HUES48 (cell line): ENCODE data around the gene ADGRB3.
"Not testable (repeated sequence)": the region's sequence is repeated elsewhere in the genome, so short reads cannot be mapped to it uniquely, and the experiment has no call there.

ENCODE experiments used
- H3K27ac ChIP-seq: one replicate; pipeline ENCODE4 v1.7.0; 2013; ENCODE audit warnings: low read depth, low read length, inconsistent platforms
- H3K27me3 ChIP-seq: 2 replicates; pipeline ENCODE4 v1.6.1; 2013; ENCODE audit warnings: mild to moderate bottlenecking, low read length; ENCODE audit not compliant: control insufficient read depth, insufficient read depth
- H3K36me3 ChIP-seq: 2 replicates; pipeline ENCODE4 v1.6.1; 2013; ENCODE audit warnings: low read length; ENCODE audit not compliant: control insufficient read depth, insufficient read depth
- H3K4me1 ChIP-seq: 2 replicates; pipeline ENCODE4 v1.6.1; 2013; ENCODE audit warnings: mild to moderate bottlenecking, low read length; ENCODE audit not compliant: control insufficient read depth, insufficient read depth
- H3K4me3 ChIP-seq: 2 replicates; pipeline ENCODE4 v1.5.1; 2013; ENCODE audit warnings: mild to moderate bottlenecking, low read depth, low read length
- H3K9ac ChIP-seq: 2 replicates; pipeline ENCODE4 v1.6.1; 2013; ENCODE audit warnings: mild to moderate bottlenecking, low read depth, low read length, moderate library complexity
- H3K9me3 ChIP-seq: 2 replicates; pipeline ENCODE4 v1.6.1; 2013; ENCODE audit warnings: low read length; ENCODE audit not compliant: control insufficient read depth, insufficient read depth

Gene ADGRB3

DNA sequence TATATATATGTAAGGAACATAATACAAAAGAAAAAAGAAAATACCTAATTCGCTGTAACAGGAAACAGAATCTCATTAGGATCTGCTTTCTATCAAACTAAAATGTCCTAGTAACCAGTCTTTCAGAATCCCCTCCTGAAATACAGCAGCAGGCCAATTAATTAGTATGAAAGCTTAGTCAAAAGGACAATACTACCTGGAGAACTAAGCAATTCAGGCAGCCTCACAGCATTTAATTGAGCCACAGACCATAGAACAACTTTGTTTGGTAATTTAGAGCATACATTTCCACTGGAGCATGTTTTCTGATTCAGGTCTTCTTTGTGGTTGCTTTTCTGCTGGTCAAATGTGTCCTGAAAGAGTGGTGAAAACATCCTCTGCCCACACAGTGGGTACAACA is 645.8 kb downstream of the ADGRB3 start:
- Histone ChIP-seq H3K4me1 (peaks cover 14% of the 10 kb centered on the region), H3K9me3 (no peaks in the 10 kb centered on the region), H3K27ac (no peak overlapping the region)

DNA sequence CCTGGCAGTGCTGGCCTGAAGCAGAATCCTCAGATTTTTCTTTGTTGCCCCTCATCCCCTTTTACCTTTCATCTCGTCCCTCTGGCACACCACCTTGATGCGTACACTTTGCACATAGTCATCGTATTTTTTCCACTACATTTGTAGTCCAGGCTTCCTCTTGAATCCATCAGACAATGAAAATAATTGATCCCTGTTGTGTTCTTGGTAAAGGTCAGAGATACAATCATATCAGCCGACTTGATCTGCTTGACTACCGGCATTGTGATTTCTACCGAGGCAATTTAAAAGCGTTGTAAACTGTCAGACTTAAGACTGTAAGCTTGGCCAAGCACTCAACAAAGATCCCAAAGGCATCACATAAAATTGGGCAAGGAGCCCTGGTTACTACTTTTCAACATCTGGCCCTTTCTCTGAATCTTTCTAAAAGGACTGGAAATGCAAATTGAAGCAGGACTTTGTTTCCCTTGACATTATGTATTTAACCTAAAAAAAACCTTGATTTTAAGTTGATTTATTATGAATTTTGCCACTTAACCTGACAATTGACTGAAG is 649.2 kb downstream of the ADGRB3 start:
- Histone ChIP-seq H3K9me3 (no peaks in the 10 kb centered on the region), H3K27ac (no peak overlapping the region), H3K4me1 (peaks cover 14% of the 10 kb centered on the region), H3K36me3 (no peaks in the 10 kb centered on the region), H3K9ac (no peak overlapping the region), H3K4me3 (no peak overlapping the region), H3K27me3 (no peaks in the 10 kb centered on the region)

More for the DNA sequence above, 645.8 kb downstream of the ADGRB3 start:
- H3K36me3 ChIP-seq, result no peaks in the 10 kb centered on the region
- no peaks in the 10 kb centered on the region for H3K27me3 ChIP-seq
- no peak overlapping the region for H3K9ac ChIP-seq
- no peak overlapping the region for H3K4me3 ChIP-seq

DNA sequence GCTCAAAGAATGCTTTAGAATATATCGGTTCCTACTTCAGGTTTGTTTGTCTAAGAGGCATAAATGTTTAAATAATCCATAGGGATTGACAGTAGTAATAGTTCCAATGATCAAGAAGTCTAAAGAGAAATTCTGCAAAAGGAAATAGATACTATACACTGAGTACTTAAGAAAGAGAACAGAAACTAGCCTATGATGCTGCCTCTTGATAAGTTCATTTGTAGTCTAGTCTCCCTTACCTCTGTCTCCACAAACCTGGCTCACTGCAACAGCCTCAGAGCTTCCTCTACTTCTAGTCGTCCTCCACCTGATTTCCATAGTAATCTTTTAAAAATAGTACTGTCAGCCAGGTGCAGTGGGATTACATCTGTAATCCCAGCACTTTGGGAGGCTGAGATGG is 650.0 kb downstream of the ADGRB3 start:
- H3K4me1 ChIP-seq, result peaks cover 14% of the 10 kb centered on the region
- H3K27me3 ChIP-seq, result no peaks in the 10 kb centered on the region
- no peaks in the 10 kb centered on the region for H3K36me3 ChIP-seq
- no peaks in the 10 kb centered on the region for H3K9me3 ChIP-seq
- no peak overlapping the region for H3K27ac ChIP-seq
- no peak overlapping the region for H3K9ac ChIP-seq
- no peak overlapping the region for H3K4me3 ChIP-seq

DNA sequence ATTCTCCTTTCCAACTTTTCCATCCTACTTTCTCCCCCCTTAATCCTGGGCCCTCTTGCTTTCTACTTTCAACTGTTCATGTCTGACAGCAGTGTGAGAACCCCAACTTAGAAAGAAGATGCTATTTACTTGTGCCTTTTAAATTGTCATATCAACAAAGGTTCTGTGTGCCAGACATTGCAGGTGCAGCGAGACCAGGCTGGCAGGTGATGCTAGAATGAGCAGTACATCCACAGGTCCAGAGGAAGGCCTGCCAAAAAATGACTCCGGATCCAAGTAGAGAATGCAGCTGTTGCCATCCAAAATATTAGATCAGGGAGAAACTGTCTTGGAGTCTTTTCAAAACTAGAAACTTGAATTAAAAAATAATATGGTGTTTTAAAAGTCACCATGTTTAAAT is 651.2 kb downstream of the ADGRB3 start:
- Histone ChIP-seq H3K27me3 (no peaks in the 10 kb centered on the region), H3K36me3 (no peaks in the 10 kb centered on the region), H3K9ac (no peak overlapping the region), H3K27ac (no peak overlapping the region), H3K4me3 (no peak overlapping the region), H3K4me1 (peaks cover 14% of the 10 kb centered on the region), H3K9me3 (no peaks in the 10 kb centered on the region)

DNA sequence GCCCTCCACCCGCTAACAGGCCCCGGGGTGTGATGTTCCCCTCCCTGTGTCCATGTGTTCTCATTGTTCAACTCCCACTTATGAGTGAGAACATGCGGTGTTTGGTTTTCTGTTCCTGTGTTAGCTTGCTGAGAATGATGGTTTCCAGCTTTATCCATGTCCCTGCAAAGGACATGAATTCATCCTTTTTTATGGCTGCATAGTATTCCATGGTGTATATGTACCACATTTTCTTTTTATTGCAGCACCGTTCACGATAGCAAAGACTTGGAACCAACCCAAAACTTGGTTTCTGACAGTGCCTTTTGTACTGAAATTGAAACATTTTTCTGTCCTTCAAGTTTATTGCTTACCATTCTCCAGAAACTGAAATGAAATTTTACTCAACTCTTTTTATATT is 653.1 kb downstream of the ADGRB3 start:
- not testable (repeated sequence) for H3K9ac ChIP-seq, H3K4me3 ChIP-seq, H3K36me3 ChIP-seq, H3K27me3 ChIP-seq, H3K9me3 ChIP-seq, H3K27ac ChIP-seq
- H3K4me1 ChIP-seq, result peaks cover 12% of the 10 kb centered on the region

DNA sequence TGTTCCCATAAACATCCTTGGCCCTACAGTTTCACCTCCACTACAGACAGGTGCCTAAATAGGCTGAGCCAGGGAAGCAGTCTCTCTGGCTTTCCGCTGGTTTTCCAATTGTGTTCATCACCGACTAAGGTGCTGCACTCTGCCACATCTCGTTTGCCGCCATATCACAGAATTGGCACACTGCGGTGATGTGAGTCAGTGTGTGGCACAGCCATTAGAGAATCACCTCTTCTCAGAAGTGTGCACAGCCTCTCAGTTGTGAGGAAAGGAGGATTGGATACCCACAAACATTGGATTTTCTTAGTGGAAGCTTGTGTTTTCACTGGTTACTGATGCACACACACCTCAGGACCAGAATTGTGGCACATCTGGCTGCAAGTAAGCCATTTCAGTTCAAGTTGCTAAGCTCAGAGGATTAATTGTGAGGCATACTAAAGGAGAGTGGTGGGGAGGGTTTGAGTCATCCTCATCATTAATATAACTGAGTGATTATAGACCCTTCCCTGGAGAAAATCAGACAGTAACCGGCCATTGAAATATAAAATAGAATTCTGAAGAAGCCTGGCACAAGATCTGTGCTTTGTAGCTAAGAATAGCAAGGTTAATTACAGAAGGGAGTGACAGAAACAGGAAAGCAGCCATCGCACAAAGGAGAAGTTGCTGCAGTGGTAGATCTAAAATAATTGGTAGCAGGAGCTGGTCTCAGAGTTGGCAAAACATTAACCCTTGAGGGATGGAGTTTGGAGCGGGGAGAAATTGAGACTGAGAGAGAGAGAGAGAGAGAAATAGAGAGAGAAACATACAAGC is 654.8 kb downstream of the ADGRB3 start:
- H3K36me3 ChIP-seq, result no peaks in the 10 kb centered on the region
- no peaks in the 10 kb centered on the region for H3K27me3 ChIP-seq
- no peak overlapping the region for H3K9ac ChIP-seq
- H3K27ac ChIP-seq, result no peak overlapping the region
- no peaks in the 10 kb centered on the region for H3K4me1 ChIP-seq
- H3K4me3 ChIP-seq, result no peak overlapping the region
- H3K9me3 ChIP-seq, result no peaks in the 10 kb centered on the region

DNA sequence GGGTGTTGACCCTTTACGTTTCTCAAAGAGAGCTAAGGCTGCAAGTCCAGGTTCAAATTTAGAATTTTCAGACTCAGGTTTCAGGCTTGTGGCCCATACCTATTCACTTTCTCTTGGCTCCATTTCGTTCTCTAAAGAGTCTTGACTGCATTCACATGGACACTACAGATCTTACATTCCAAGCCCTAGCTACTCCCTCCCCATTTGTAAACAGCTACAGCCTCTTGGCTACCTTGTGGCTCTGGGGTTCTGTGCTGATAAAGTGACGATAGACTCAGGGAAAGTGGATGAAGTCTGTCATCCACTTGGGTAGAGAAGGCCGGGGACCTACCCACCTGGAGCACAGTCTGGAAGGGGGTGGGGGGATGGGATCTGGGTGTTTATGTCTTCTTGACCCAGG is 658.4 kb downstream of the ADGRB3 start:
- H3K27ac ChIP-seq, result no peak overlapping the region
- no peaks in the 10 kb centered on the region for H3K4me1 ChIP-seq
- H3K27me3 ChIP-seq, result no peaks in the 10 kb centered on the region
- H3K36me3 ChIP-seq, result no peaks in the 10 kb centered on the region
- no peaks in the 10 kb centered on the region for H3K9me3 ChIP-seq
- H3K4me3 ChIP-seq, result no peak overlapping the region
- no peak overlapping the region for H3K9ac ChIP-seq

DNA sequence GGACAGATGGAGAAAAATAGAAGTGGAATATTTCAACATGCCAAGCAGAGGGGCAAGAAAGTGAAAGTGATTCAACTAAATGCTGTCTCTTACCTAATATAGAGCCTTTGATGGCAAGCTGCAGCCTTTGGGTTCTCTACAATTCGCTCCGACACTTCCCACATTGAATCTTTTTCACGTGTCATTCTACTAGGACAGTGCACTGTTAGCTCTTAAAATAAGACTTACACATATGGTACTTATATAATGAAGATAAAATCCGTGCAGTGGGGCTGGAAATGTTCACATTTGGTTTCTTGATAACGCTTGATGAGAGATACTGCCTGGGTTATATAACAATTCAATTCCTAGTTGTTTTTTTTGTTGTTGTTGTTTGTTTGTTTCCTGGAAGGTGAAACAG is 659.3 kb downstream of the ADGRB3 start:
- Histone ChIP-seq H3K4me1 (no peaks in the 10 kb centered on the region), H3K27me3 (no peaks in the 10 kb centered on the region), H3K9ac (no peak overlapping the region)

DNA sequence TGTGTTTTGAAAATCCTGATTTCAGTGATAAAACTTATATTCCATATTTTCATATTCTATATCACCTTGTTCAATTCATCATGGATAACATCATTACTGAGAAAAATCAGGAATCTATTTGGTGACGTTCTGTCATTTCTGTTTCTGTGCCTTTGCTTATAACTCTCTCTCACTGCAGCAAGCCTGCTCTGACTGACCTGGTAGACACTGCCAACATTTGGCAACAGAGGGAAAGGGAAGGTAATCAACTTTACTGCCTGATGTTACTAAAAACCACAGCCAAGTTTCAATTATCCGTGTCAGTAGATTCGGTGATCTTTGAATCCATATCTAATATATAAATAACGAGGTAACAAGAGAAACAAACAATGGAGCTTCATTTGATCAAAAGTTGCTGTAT is 659.8 kb downstream of the ADGRB3 start:
- Histone ChIP-seq H3K4me3 (no peak overlapping the region), H3K36me3 (no peaks in the 10 kb centered on the region), H3K9ac (no peak overlapping the region), H3K27me3 (no peaks in the 10 kb centered on the region), H3K27ac (no peak overlapping the region), H3K4me1 (no peaks in the 10 kb centered on the region), H3K9me3 (no peaks in the 10 kb centered on the region)

More for the DNA sequence above, 659.3 kb downstream of the ADGRB3 start:
- no peak overlapping the region for H3K27ac ChIP-seq
- no peaks in the 10 kb centered on the region for H3K9me3 ChIP-seq
- H3K36me3 ChIP-seq, result no peaks in the 10 kb centered on the region
- no peak overlapping the region for H3K4me3 ChIP-seq

DNA sequence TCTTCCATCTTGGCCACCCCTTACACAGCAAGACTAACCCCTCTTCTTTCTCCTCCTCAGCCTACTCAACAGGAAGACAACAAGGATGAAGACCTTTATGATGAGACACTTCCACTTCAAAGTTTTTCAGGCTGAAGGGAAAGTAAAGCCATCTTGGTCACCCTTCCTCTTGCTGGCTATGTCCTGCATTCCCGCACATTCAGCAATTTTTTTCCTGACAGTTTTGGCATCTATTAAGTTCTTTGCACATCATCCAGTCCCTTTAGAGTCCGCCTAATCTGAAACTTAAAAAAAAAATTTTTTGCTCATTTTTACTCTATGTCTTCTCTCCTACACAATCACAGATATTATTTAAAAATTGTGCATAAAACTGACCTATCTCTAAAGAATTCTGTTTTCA is 668.3 kb downstream of the ADGRB3 start:
- H3K27me3 ChIP-seq, result no peaks in the 10 kb centered on the region
- H3K4me1 ChIP-seq, result no peaks in the 10 kb centered on the region
- no peak overlapping the region for H3K9ac ChIP-seq
- H3K4me3 ChIP-seq, result no peak overlapping the region
- H3K36me3 ChIP-seq, result no peaks in the 10 kb centered on the region
- H3K27ac ChIP-seq, result no peak overlapping the region
- no peaks in the 10 kb centered on the region for H3K9me3 ChIP-seq

DNA sequence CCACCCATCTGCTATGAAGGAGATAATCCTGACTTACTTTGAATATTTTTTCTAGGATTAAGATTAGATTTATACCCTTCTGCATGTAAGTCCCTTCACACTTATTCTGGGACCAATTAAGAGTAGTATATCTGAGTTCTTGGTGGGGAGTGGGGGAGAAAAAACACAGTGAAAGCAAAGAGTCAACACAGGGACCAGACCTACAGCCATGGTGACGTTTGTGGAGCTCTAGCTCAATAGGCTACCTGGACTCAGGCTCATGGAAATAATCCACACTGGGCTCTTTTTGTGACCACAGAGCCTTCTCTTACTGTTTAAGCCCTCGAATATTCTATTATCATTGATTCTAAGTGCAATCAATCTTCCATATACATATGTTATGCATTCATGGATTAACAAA is 670.4 kb downstream of the ADGRB3 start:
- Histone ChIP-seq H3K9ac (no peak overlapping the region), H3K4me3 (no peak overlapping the region), H3K9me3 (no peaks in the 10 kb centered on the region), H3K4me1 (no peaks in the 10 kb centered on the region), H3K36me3 (no peaks in the 10 kb centered on the region), H3K27ac (no peak overlapping the region), H3K27me3 (no peaks in the 10 kb centered on the region)
